HG03108 (cell line): ENCODE data around the gene MRPS5.

Source experiments
- ATAC-seq: cut with Tn5 transposase; IDR thresholded peaks from one replicate; pipeline ENCODE4 v1.9.1; 2021; ENCODE audit warnings: moderate library complexity; ENCODE audit not compliant: unreplicated experiment

The MRPS5 gene

GRCh38 chr2:95061601-95062183, 59.9 kb downstream of the MRPS5 start:
- no peak for ATAC-seq

GRCh38 chr2:95061119-95061512, 60.5 kb downstream of the MRPS5 start:
- no peak for ATAC-seq

GRCh38 chr2:95060446-95061118, 61.0 kb downstream of the MRPS5 start:
- no peak for ATAC-seq

- no peak for ATAC-seq
Observed at GRCh38 chr2:95059656-95060370, 61.8 kb downstream of the MRPS5 start.

GRCh38 chr2:95058989-95059641, 62.5 kb downstream of the MRPS5 start:
- ATAC-seq, result no peak

- no peak for ATAC-seq
Observed at GRCh38 chr2:95058466-95058988, 63.1 kb downstream of the MRPS5 start.

- no peak for ATAC-seq
Observed at GRCh38 chr2:95057535-95058370, 63.9 kb downstream of the MRPS5 start.

GRCh38 chr2:95056461-95057459, 64.8 kb downstream of the MRPS5 start:
- no peak for ATAC-seq

GRCh38 chr2:95056044-95056443, 65.6 kb downstream of the MRPS5 start:
- no peak for ATAC-seq

GRCh38 chr2:95055262-95055661, 66.3 kb downstream of the MRPS5 start:
- no peak for ATAC-seq

GRCh38 chr2:95054016-95054415, 67.6 kb downstream of the MRPS5 start:
- no peak for ATAC-seq

GRCh38 chr2:95053543-95053942, 68.1 kb downstream of the MRPS5 start:
- no peak for ATAC-seq

GRCh38 chr2:95052804-95053479, 68.7 kb downstream of the MRPS5 start:
- no peak for ATAC-seq

- no peak for ATAC-seq
Observed at GRCh38 chr2:95052307-95052706, 69.3 kb downstream of the MRPS5 start.

GRCh38 chr2:95051626-95052025, 70.0 kb downstream of the MRPS5 start:
- ATAC-seq, result no peak

- ATAC-seq, result no peak
Observed at GRCh38 chr2:95050385-95051300, 71.0 kb downstream of the MRPS5 start.

GRCh38 chr2:95049961-95050360, 71.6 kb downstream of the MRPS5 start:
- no peak for ATAC-seq

GRCh38 chr2:95049683-95049955, 72.0 kb downstream of the MRPS5 start:
- ATAC-seq, result no peak
